Endothelial cell of hepatic sinusoid (primary cell): ENCODE results near the gene PARD3B.

Source experiments
- in situ Hi-C: cut with HindIII; loops from 2 replicates; pipeline ENCODE4 v1.10.0; 2017; ENCODE audit warnings: low sequenced_read_pairs

The PARD3B gene

DNA sequence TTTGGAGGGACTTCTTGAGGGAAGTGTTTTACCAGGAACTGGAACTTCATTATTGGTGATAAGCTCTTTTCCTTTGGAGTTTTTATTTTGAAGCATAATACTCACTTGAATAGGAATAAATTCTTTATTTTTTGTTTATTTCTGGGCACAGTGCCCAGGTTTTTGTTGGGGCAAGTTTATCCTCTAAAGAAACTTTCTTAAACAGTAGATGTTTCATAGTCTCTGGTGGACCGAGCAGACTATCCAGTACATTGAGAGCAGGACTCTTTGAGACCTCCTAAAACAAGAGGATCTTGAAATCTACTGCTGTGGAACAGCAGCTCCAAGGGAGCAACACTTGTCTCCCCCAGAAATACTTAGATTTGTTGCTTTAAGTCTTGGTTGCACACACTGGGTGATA is 109.4 kb downstream of the PARD3B start:
- in situ Hi-C loops, result no loop called here

DNA sequence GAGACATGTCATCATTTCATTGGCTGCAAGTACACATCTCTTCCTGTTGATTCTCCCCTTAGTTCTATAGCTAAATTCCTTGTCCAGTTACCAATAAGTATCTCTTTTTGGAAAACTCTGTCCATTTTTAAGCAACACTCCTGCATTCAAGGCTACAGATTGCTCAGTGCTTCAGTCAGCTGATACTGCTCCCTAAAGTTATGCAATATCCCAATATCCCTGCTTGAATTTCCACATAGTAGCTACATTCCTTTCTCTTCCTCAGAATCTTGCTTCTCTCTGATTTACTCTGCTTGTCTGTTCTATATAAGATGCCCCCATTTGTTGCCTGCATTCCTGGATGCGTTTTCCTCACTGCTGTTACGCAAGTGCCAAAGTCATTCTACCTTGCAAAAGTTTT is 109.8 kb downstream of the PARD3B start:
- in situ Hi-C loops, result no loop called here

DNA sequence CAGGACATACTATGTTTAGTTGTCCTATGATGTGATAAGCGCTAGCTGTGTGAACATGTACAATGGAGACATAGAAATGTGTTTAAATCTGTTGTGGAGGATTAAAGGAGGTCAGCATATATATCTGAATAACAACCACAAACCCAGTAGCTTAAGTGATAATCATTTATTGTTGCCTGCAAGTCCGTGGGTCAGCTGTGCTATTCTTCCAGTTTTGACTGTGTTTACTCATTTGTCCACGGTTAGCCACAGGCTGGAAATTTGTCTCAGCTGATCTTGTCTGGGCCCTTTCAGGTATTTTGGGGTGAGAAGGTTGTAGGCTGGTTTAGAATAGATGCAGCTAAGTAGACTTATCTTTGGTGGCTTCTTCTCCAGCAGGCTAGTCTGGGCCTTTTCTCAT is 110.4 kb downstream of the PARD3B start:
- in situ Hi-C loops, result no loop called here

DNA sequence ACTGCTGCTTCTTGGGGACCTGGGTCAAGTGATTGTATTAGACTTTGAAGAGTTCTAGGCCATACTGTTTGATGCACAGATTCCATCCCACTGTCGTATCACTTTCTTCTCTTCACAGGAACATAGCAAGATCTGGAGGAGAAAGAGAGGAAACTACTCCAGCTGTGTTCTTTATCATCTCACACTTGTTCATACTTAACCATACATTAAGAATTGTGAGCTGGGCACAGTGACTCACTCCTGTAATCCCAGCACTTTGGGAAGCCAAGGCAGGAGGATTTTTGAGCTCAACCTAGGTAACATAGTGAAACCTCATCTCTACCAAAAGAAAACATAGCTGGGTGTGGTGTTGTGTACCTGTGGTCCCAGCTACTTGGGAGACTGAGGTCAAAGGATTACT is 111.7 kb downstream of the PARD3B start:
- in situ Hi-C loops, result no loop called here

DNA sequence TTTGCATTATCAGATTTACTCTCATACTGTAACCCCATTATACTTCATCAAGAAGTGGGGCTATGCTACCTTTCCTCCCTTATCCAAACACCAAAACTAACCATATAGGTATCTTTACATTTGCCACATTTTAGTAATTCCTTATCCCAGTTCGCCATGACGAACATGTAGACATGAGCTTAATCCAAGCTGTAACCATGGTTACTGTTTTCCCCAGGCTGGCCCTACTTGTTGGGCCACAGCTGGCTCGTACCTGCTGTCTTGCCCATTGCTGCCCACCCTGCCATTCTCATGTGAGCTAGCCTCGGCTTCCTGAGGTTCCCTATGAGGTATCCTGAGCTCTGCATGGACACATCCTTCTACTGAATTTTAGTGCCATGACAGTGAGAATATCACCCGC is 117.7 kb downstream of the PARD3B start:
- in situ Hi-C loops, result no loop called here

DNA sequence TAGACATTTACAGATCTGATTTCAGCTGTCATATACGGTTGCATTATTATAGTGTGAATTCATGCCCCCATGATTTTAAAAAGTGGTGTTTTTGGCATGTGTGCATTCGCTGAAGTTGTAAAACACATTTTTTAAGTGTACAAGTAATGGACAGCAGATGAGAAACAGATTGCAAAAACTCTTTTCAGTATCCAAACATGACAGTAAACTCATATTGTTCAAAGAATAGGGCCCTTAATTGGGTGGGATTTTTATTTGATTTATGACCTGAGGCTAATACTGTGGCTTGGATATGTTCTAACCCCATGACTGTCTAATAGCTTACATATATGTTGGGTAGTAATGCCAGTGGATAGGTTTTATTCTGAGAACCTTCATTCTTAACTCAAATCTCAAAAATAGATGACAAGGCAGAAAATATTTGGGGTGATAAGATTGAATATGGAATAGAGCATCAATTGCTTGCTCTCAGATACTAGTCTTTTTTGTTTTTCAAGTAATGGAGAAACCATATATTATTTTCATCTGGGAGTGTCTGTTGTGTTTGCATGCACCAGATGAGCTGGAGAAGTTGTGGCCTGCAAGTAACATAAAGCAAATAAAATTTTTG is 118.6 kb downstream of the PARD3B start:
- in situ Hi-C loops, result no loop called here

DNA sequence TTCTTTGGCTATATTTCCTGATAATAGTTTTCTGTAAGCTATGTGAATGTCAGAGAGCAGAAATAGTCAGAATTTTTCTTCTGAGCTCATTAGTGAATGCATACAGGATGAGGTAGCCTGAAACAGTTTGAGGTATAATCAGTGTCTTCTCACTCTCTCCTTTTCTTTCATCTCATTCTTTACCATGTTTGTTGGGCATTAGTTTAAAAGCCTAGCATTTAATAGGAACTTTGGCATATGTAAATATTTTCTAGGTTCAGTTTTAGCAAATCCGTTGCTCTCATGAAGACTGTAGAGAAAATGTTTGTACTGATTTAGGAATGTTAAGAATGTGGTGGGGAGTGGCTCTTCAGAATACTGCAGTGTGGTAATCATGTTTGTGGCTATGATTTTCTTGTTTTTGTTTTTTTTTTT is 119.4 kb downstream of the PARD3B start:
- in situ Hi-C loops, result no loop called here

DNA sequence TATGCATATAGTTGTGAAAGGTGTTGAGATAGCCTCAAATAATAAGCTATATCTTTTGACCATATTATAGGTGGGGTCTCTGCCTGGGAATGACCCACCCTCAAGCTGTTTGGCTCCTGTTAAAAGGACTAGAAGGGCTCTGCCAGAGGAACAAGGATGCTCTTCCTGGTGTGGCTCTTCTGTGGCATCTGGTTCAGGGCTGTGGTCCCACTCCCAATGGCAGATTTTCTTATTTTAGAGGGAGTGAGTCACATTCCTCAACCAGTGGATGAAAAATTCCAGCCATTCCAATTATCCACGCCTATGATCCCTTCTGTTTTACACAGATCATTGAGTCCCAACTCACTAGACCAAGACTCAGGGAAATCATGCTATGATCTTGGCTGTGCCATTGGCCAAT is 119.9 kb downstream of the PARD3B start:
- in situ Hi-C loops, result no loop called here

DNA sequence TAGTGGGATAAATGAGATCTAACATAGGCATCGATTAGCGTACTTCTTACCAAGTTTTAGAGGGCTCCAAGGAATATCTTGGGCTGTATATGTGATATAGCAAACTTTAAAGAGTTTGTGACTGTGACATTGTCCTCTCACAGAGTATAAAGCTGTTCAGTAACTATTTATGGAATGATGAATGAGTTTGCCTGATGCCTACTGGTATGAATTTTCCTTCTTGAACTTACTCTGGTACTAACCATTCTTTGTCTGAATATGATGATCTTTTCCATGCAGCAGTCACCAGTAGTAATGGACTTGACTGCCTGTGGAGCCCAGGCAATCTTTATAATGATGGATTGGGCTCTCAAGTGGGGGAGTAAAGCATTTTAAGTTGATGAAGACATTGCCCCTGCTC is 120.5 kb downstream of the PARD3B start:
- in situ Hi-C loops, result no loop called here

DNA sequence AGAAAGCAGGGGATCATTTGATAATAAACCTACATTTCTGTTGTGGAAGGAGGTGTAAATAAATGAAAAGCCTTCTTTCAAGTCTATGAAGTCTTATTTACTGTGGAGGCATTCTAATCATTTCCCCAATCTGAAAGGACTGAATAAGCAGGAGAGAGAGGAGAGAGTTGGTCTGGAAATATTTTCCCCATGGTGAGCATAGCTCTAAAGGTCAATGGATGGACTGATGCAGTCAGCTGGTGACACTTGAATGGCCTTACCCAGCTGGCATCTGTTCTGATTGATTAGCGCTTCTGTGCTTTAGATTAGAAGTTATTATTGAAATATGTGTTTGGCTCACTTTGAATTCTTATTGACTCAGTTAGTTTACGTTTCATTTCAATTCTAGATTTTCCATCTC is 122.7 kb downstream of the PARD3B start:
- in situ Hi-C loops, result no loop called here

DNA sequence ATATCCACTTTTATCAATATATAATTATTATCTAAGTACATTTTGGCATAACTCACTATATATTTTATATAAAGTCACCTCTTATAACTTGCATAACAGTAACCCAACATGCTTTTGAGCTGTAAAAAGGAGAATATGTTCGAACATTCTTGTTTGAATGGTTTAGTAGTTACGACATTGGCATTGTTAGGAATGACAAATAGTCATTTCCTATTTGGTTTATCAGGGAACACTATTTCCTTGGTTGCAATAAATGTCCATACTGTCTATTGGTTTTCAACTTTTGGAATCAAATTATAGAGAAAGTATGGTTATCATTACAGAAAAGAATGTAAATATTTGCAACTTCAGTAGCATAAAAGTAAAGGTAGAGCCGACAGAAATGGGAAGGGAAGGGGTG is 124.1 kb downstream of the PARD3B start:
- in situ Hi-C loops, result no loop called here

DNA sequence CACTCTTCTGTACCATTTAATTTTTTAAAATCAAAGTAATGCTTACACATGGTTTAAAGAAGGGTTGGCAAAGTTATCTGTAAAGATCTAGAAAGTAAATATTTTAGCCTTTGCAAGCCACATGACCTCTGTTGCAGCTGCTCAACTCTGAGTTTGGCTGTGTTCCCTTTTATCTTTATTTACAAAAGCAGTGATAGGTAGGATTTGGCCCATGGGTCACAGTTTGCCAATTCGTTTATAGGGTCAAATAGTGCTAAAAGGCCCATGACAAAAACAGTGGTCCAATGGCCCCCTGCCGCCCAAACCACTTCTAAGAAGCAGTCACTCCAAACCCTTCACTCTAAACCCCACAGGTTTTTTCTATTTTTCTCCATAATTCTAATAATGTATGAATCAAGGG is 124.8 kb downstream of the PARD3B start:
- in situ Hi-C loops, result no loop called here

DNA sequence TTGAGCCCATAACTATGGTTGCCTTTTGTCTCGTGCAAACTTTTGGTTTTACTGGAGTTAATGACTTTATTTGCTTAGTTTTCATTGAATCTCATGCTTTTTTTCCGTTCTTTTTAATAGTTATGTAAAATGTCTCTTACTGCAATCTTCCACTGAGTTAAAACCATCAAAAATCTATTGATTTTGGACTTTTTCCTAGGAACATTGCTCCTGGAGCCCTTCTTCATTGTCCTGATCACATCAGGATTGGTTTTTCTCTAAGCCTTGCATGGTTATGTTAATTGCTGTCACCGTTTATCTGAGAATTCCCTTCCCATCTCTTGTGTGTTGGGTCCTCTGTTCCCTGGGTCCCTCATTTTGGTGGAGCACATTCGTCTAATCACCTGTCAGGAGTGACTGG is 125.5 kb downstream of the PARD3B start:
- in situ Hi-C loops, result no loop called here

DNA sequence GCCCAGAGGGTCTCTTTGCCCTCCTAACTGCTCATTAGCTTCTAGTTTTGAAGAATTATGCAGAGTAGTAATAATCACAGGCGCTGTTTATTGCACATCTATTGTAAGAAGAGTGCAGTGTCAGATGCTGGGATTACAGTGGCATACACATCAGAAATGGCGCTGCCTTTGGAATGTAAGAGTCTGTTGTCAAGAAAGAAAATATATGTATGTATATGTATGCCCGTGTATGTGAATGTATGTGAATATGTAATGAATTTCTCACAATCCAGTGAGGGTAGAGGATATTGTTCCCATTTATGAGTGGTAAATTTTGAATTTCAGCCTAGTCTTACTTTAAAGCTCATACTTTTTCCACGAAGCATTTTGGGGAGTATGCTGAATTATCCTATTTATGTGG is 127.5 kb downstream of the PARD3B start:
- in situ Hi-C loops, result no loop called here

DNA sequence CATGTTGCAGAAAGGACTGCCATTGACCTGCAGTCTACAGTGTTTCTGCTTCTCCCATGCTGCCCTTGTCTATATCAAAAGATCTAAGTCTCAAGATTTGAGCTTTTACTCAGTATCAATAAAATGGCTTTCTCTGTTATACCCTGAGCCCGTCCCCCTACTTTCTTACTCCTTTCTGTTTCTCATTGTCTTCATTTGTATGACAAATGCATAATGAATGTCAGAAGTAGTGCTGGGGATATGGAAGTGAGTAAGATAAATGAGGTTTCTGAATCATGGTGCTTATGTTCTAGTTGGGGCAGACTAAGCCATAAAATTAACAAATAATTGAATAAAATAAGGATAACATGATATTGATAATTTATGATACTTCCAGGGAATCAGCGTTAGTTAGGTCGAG is 128.6 kb downstream of the PARD3B start:
- in situ Hi-C loops, result no loop called here

DNA sequence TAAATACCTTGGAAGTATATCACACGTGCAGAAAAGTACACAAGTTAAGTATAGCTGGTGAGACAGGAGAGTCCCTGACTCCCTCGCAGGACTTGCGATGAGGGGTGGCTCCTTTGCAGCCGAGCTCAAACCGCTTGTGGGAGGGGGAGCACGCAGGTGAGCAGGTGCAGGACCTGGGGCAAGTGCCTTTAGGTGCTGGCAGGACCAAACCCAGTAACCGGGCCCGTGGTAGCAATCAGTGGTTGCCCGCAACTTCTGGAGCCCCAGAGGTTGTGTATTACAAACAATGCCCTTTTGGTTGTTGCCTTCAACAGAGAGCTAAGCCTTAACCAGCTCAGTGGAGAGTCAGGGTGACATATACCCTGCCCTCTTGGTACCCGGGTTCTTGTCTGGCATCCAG is 132.8 kb downstream of the PARD3B start:
- in situ Hi-C loops, result no loop called here

DNA sequence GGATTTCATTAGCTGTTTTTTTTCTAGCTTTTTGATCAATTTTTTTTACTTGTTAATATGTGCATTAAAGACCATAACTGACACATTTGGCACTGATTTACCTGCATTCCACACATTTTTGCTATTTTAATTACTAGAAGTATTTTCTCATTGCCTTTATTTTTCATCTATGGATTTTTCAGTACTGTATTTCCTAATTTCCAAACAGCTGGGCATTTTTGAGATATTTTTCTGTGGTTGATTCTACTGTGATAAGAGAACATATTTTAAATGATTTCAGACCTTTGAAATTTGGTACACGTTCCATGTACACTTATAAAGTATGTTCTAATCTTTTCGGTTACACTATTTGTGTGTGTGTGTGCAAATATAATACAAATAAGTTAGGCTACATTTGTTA is 135.3 kb downstream of the PARD3B start:
- in situ Hi-C loops, result no loop called here

DNA sequence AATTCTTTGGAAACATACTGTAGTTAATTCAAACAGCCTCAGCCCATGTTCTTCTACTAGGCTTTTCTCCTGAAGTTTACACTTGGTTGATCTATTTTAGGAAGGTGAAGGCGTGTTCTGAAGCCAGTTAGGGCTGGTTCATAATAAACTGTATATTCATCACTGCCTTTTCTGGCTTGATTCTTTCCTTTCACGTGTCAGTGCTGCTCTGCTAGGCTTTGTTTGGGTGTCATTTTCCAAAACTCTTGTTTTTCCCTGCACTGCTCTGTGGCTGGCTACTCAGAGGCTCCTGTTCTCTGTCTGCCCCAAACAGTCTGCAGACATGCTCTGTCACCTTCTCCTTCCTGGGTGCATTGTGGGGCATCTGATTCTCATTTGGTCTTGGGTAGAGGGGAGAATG is 136.1 kb downstream of the PARD3B start:
- in situ Hi-C loops, result no loop called here

DNA sequence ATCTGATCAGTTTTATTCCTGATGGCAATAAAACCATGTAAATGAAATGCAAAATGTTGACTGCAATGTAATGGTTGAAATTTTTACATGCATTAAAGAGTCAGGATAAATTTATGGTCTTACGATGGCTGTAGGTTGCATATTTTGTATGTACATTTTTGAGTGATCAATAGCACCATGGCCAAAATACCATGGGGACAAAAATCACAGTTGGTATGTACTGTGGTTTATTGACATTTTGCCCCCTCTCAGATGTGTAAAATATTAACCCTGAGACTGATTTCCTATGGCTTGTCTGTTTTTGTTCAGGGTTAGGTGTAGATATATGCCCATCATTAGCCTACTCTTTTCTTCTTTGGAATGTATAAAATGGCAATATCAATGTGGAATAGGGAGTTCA is 138.1 kb downstream of the PARD3B start:
- in situ Hi-C loops, result no loop called here

DNA sequence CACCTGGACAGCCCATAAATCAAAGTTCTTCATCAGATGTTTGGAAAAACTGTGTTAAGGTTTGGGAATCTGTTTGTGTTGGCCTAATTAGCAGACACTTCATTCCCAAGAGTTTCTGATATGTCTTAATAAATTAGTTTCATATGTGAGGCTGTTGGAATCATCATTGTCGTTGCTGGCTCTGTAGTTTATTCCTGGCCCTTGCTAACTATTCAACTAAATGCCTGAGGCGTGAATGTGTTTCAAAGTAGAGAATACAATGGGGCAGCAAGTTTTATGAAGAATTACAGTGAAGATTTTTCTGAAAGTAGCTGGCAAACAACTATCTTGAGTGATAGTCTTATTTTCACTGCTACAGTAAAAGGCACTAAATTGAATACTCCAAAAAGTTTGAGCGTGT is 141.1 kb downstream of the PARD3B start:
- in situ Hi-C loops, result no loop called here

DNA sequence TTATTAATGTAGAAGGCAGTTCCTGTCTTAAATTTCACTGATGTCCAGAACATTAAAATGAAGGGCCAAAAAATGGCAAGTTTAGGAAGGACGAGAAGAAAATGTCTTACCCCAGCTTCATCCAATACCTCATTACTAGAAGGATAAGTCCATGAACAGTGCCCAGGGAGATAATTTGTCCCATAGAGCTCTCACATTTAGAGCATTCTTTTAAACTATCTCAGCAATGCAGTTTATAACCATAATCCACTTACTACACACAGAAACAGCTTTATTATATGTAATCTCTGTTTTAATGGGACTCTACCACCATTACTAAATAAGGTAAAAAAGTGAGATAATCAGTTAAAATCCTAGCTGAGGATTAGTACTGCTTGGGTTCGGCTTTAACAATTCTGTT is 142.5 kb downstream of the PARD3B start:
- in situ Hi-C loops, result no loop called here

DNA sequence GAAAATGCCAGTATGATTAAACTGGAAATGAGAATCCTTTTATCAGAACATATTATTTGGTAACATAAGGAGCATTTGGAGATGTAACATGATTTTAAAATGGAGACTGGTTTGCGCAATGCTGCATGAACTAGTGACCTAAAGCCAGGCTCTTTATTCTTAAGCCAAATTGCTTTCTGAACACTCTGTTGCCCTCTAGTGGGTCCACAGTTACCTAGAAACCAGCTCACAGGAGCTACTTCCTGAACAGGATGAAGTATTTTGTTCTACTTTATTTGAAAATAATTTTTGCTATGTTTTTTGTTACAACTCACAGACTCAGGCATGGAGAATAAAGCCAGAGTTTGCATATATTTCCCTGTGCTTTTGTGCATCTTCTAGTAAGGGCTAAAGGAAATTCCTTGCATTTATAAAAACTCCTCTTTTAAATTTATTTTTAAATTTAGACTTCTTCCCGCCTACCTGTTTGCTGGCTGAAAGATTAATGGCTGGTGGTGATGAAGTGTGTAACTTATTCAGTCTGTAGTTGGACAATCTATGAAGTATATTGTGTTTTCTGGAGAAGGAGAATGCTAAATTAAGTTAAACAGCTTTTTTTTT is 146.7 kb downstream of the PARD3B start:
- in situ Hi-C loops, result loop anchor here (5.0 to 10.0 kb wide), 3 partner anchors 65 to 687 kb away; no protein-coding TSS in a partner anchor

DNA sequence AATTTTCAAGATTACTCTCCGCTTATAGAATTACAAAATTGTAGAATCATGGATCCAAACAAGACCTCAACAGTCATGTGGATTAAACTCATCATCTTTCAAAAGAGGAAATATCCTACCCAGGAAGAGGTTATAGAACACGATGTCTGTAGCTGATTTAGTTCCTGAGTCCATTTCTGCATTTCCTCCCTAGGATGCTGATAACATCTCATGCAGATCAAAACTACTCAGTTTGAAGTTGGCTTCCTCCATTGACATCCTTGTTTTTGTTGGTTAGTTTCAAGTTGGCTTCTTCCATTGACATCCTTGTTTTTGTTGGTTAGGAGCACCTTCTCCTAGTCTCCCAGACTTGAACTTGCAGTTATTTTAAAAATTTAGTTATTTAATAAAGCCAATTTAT is 147.5 kb downstream of the PARD3B start:
- in situ Hi-C loops, result loop anchor here (5.0 to 10.0 kb wide), 3 partner anchors 65 to 688 kb away; no protein-coding TSS in a partner anchor
